ENCODE results near the gene ZFAND5.

Gene ZFAND5

DNA sequence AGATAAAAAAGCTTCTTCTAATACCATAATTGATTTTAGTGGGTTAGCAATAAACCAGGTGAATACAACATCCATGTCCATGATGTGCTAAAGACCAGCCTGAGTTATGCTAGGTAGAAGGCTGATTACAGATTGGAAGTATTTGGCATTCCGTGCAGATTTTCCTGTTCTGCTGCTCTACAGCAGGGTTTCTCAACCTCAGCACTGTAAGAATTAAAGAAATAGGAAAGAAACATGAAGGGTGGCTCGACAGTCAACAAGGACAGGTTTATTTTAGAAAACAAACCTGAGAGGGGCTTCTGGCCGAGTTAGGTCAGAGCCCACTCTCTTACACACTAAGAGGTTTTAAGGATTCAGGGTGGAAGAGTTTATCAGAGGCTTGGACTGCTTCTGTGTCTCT lies 42.3 kb downstream of the ZFAND5 start:
- no peak for ATAC-seq
- DNase-seq: no peak

DNA sequence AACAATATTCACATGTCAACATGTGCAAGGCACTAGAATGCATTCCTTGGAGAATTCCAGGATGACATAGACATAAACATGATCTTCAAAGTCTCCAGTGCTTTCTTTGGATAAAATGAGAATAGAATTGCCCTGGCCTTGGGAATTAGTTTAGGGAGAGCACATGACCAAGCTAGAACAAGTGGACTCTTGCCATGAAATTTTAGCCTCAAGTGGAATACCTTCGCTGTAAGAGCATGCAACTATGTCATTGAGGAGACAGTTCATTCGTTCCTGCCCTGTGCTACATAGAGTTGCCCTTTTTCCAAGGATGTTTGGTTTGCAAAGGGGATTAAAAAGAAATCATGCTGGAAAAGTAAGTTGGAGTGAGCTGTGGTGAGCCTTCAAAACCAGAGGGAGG lies 42.7 kb downstream of the ZFAND5 start:
- ATAC-seq (no peak), DNase-seq (no peak)

DNA sequence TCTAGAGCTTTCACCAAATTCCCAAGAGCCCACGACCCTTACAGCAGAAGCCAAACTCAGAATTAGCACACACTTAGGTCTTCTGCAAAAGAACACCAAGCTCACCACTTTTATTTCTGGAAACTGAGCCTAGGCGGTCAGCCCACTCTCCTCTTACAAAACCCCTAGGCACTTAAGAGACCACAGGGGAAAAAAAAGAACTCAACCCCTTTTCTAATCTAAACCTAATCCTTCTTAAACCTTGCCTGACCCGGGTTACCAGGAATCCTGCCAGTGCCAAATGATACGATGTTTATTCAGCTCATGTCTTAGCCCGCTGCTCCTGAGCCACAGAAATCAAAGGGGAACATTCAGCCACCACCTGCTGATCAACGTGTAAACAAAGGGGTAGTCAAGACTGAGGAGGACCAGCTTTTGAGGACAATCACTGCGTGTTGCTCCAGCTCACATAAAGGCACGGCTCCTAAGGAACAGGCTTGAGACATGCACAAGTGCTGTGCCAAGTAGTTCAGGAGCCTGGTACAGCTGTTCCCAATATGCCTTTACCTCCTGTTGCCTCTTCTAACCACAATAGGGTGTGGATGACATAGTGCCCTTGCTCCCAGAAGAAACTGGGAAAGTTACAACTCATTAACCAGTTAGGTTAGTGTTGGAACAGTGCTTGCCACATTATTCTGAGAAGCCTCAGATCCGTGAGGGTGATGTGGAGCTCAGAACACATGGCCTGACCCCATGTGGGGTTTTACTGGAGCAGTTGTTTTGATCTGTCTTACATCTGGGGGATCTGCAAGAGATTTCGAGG lies 49.3 kb downstream of the ZFAND5 start:
- ATAC-seq: no peak

DNA sequence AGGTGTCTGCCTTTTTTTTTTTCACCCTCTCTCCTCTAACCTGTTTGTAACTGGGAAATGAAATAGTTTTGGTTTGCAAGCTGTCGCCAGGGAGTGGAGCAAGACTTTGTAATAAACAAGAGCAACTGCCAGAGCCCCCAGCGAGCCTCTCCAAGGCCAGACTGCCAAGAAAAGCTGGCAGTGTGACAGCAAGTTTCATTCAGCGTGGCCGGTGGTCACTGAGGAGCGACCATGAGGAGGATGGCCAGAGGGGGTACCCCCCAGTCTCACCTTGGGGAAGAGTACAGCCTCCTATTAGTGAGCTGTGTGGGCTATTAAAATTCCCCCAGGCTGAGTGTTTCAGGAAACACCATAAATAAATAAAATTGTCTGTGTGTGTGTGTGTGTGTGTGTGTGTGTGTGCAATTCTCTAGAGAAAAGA lies 49.9 kb downstream of the ZFAND5 start:
- ATAC-seq: no peak

More for the DNA sequence above, 49.3 kb downstream of the ZFAND5 start:
- DNase-seq: no peak

DNA sequence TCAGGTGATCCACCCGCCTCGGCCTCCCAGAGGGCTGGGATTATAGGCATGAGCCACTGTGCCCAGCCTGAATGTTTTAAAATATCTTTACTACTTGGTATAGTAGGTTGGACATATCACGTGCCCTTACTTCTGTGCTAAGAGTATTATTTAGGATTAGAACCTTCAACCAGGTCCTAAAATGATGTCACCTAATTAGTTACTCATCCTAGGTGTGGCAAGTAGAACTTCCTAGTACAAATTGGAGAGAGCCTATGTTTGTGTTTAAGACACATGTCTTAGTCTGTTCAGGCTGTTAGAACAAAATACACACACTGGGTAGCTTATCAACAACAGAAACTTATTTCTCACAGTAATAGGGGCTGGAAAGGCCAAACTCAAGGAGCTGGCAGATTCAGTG lies 51.5 kb downstream of the ZFAND5 start:
- ATAC-seq: no peak
- no peak for DNase-seq

More for the DNA sequence above, 49.9 kb downstream of the ZFAND5 start:
- DNase-seq: no peak

DNA sequence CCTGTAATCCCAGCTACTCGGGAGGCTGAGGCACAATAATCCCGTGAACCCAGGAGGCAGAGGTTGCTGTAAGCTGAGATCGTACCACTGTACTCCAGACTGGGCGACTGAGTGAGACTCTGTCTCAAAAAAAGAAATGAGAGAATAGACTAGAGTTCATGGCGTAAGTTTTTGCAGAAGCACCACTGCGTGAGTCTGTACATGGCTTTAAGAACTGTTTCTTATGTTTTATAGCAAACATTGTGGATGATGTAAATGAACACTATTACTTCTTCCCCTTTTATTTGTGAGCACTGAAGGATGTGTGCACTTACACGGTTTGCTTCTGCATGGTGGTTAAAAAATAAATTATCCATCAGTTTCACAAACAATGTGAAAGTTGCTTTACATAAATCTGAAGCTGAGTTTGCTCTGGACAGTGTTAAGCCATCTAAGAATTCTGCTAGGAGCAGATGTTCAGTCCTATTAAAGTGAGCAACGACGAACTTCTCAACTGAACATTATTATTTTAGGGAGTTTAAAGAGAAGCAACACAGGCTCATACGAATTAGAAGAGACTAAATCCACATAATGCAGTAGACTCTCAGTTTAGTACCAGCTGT lies 52.5 kb downstream of the ZFAND5 start:
- ATAC-seq: no peak
- no peak for DNase-seq

DNA sequence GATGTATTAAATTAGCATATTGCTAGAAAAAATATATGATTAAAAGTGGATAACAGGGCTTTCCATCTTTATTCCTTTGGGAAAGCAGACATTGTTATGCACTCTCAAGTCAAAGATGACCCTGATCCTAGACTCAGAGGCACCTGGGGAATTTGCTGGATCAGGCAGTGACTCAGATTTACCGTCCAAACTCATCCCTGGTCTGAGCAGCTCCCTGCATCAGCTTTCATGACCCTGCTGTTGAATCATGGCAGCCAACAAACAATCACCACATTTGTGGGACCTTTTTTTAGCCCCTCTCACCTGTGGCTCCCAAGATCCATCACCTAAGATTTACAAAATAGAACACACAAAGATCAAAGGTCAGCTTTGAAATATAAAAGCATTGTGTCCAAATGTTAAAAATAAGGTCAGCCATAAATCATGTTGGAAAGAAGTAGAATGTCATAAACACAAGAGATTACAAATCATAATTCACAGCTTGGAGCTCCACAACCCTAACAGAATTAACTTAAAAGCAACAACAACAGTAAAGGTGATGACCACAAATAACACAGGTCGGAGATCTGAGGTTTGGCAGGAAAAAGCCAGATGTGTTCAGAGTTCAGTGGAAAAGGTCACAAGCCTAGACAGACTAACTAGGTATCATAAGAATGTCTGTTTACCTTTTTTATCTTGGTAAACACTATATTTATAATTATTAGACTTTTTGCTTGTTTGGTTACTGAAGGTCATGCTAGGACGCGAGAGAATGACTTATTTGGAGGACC lies 55.5 kb downstream of the ZFAND5 start:
- ATAC-seq: no peak
- DNase-seq: no peak

DNA sequence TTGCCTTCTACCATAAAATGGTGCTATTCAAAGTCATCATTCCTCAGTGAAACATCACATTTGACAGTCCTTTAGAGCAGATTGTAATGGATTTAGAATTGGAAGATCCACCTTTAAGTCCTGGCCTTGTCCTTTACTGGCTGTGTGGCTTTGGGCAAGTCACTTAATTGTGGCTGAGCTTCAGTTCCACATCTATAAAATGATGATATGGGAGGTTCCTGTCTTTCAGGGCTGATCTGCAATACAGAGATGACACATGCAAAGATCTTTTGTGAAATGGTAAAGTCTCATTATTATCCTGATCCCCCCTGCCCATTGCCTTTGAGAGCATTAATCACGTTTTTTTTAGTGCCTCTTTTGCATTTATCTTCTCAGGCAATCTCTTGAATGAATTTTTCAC lies 58.2 kb downstream of the ZFAND5 start:
- ATAC-seq (no peak), DNase-seq (no peak)

DNA sequence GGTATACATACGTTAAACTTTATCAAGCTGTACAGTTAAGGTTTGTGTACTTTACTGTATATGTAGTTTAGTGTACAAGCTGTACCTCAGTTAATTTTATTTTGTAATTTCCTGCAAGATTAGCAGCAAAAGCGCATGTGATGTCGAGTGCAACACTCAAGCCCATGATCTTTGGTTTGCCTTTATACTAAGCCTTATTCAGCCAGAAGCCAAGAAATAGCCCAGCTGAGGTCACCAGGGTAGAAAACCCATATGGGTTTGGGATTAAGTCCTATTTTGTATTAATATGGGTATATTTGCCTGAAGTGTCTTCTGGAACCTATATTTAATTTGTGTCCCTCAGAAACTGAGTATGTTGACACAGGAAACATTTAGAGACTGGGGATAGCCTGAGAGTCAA lies 59.3 kb downstream of the ZFAND5 start:
- no peak for DNase-seq
- ATAC-seq: no peak

DNA sequence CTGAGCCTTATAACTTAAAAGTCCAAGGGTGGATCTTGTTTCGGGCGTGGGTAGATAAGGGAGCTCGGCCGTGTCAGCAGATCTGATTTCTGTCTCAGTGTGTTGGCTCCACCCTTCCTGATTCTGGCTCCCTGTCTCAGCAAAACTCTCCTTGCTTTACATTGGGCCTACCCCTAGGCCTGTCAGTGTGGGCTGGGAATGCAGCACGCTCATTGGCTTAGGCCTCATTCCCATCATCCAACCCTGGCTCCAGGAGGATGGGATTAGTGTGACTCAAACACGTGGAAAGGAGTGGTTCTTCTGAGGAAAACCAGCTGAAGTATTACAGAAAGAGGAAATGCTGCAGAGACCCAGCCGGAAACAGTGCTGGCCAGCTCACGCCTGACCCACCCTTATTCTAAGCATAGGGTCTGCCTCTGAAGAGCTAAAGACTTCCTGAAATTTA lies 59.9 kb downstream of the ZFAND5 start:
- ATAC-seq (peak; percentile 72), DNase-seq (peak; percentile 15)

DNA sequence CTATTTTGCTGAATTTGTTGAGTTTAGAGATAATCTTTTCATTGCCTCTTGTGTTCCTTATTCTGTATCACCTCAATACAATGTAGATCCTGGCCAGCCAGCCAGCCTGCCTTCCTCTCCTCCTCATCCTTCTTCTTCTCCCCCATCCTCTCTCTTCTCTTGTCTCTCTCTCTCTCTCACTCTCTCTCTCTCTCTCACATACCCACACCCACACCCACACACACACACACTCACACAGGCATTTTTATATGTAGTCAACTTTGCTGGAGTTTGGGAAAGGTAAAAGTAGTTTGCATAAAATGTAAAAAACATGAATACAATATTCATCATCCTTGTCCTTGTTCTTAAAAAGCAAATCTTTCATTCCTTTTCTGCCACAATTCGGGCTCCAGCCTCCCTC lies 60.5 kb downstream of the ZFAND5 start:
- DNase-seq (no peak), ATAC-seq (no peak)
